Ascending aorta (tissue), 2 donors: Measurements from ENCODE around the gene TRRAP. TPM values are rescaled to one million over a fixed set of nuclear protein-coding genes. Genes with fewer than 3 reads are reported as not detected.

Experiments used
- DNase-seq, 2 donors: peaks; one replicate each; pipeline ENCODE4 v3.0.0-alpha.2; 2019; ENCODE audit warnings: low spot score in 2 of 2
- H3K27ac ChIP-seq, 2 donors: fragments of 200-600 bp; sonication (generic); one replicate each; pipeline ENCODE4 v1.5.1; 2016 to 2017; ENCODE audit warnings: mild to moderate bottlenecking in 1 of 2
- H3K27me3 ChIP-seq: fragments of 200-600 bp; sonication (generic); one replicate; pipeline ENCODE4 v1.5.1; 2017
- H3K36me3 ChIP-seq, 2 donors: fragments of 200-600 bp; sonication (generic); one replicate each; pipeline ENCODE4 v1.5.1; 2016
- H3K4me1 ChIP-seq, 2 donors: fragments of 200-600 bp; sonication (generic); one replicate each; pipeline ENCODE4 v1.5.1; 2016 to 2017; ENCODE audit warnings: mild to moderate bottlenecking in 1 of 2
- H3K4me3 ChIP-seq, 2 donors: fragments of 200-600 bp; sonication (generic); one replicate each; pipeline ENCODE4 v1.5.1; 2016 to 2017; ENCODE audit warnings: mild to moderate bottlenecking in 1 of 2
- H3K9me3 ChIP-seq, 2 donors: fragments of 200-600 bp; sonication (generic); one replicate each; pipeline ENCODE4 v1.5.1; 2016
- CTCF ChIP-seq, 3 experiments: fragments of 200-600 bp in 2 of 3; fragments of 450-650 bp in 1 of 3; sonication (generic) in 2 of 3; IDR thresholded peaks; one replicate each; pipeline ENCODE4 v1.5.1; 2016 to 2019; ENCODE audit warnings: antibody characterized with exemption in 3 of 3, mild to moderate bottlenecking in 1 of 3, moderate library complexity in 1 of 3
- intact Hi-C: fragments of 100-400 bp; cut with DNase I; formaldehyde crosslinking; loops from one replicate; pipeline ENCODE4 v1.15.1; 2023
- total RNA-seq: library from RNA; depleted of rRNA; stranded (reverse); fragments of >200 nt; gene quantifications from one replicate; pipeline ENCODE4 v1.1.0, GENCODE V29; 2016

Gene TRRAP
- total RNA-seq, 1 donor from 2014 or later = 23.4 TPM

DNA sequence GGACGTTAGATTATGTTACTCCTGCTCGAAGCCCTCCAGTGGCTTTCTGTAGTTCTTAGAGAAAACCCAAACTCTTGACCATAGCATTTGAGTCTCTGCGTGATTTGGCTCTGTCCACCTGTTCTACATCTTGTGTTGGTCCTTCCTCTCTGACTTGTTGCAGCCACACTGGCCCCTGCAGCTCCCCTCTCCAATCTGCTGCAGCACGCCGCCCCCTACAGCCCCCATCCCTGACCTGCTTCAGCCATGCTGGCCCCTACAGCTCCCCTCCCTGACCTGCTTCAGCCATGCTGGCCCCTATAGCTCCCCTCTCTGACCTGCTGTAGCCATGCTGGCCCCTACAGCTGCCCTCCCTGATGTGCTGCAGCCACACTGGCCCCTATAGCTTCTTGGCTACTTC is 29.2 kb downstream of the TRRAP start:
- no peak for DNase-seq
- TF ChIP-seq CTCF (IDR thresholded peaks at IDR 0.05) = no peak
- no peaks in the 10 kb centered on the region for H3K4me1 ChIP-seq
- no peaks in the 10 kb centered on the region for H3K27me3 ChIP-seq
- no peaks in the 10 kb centered on the region for H3K9me3 ChIP-seq
- H3K36me3 ChIP-seq = peaks cover 79 to 99% of the 10 kb centered on the region in 2 donors
- H3K27ac ChIP-seq = no peak overlapping the region
- intact Hi-C loops = no loop called here
- no peak overlapping the region for H3K4me3 ChIP-seq

DNA sequence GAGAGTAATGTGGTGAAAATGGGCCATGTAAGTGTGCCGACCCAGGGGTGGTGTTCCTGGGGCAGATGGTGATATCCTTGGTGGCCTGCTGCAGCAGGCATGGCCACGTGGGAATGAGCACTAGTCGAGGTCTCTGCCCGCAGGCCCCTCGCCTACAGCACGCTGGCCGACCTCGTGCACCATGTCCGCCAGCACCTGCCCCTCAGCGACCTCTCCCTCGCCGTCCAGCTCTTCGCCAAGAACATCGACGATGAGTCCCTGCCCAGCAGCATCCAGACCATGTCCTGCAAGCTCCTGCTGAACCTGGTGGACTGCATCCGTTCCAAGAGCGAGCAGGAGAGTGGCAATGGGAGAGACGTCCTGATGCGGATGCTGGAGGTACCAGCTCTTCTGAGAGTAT is 30.3 kb downstream of the TRRAP start:
- no peaks in the 10 kb centered on the region for H3K4me1 ChIP-seq
- no peak for DNase-seq
- no peaks in the 10 kb centered on the region for H3K27me3 ChIP-seq
- peaks cover 79 to 99% of the 10 kb centered on the region in 2 donors for H3K36me3 ChIP-seq
- H3K4me3 ChIP-seq = no peak overlapping the region
- no peaks in the 10 kb centered on the region for H3K9me3 ChIP-seq
- no peak for TF ChIP-seq CTCF (IDR thresholded peaks at IDR 0.05)
- no peak overlapping the region for H3K27ac ChIP-seq
- intact Hi-C loops = no loop called here

DNA sequence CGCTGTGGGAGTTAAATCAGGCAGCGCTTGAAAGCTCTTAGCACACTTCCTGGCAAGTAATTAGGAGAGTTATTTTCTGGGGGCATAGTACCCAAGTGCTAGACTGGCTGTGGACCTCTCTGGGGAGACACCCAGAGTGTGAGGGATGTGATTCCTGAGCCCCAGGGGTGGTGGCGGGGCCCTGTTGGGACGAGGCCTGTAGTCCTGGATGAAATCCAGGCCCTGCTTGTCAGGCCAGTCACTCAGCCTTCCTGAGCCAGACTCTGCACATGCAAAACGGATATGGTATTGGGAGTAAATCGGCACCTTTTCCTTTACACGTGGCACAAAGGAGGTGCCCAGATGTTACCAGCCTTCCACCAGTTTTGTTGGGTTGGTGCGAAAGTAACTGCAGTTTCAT is 31.2 kb downstream of the TRRAP start:
- H3K4me3 ChIP-seq = no peak overlapping the region

DNA sequence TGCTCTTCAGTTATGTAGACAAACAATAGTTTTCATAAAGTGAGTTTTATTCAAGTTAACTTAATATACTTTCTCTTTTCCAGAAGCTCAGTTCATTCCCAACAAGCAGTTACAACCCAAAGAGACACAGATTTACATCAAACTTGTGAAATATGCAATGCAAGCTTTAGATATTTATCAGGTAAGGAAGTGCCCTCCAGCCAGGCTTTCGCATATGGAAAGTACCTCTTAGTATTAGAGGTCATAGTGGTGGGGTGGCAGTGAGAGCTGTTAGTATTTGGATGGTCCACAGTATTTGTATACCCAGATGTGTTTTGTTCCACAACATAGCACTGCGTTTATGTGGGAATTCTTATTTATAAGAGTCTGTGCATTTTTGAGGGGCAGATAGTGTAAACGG is 32.1 kb downstream of the TRRAP start:
- H3K36me3 ChIP-seq = peaks cover 67 to 91% of the 10 kb centered on the region in 2 donors

More for the DNA sequence above, 31.2 kb downstream of the TRRAP start:
- TF ChIP-seq CTCF (IDR thresholded peaks at IDR 0.05) = no peak
- no peaks in the 10 kb centered on the region for H3K9me3 ChIP-seq
- H3K27me3 ChIP-seq = no peaks in the 10 kb centered on the region
- no peaks in the 10 kb centered on the region for H3K4me1 ChIP-seq
- H3K27ac ChIP-seq = no peak overlapping the region
- intact Hi-C loops = no loop called here
- peaks cover 71 to 95% of the 10 kb centered on the region in 2 donors for H3K36me3 ChIP-seq
- no peak for DNase-seq

DNA sequence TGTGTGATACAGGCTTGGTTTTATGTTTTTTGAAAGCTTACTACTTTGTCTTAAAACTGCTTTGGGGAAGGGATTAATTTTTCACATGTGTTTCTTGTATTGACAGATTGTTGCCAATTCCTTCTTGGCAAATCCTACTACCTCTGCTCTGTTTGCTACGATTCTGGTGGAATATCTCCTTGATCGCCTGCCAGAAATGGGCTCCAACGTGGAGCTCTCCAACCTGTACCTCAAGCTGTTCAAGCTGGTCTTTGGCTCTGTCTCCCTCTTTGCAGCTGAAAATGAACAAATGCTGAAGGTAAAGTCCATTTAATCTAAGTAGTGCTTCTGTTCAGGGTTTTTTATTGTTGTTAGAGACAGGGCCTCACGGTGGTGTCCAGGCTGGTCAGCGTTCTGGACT is 33.6 kb downstream of the TRRAP start:
- Histone ChIP-seq H3K4me1 (no peaks in the 10 kb centered on the region), H3K36me3 (peaks cover 67 to 91% of the 10 kb centered on the region in 2 donors), H3K27ac (no peak overlapping the region), H3K9me3 (no peaks in the 10 kb centered on the region), H3K27me3 (no peaks in the 10 kb centered on the region), H3K4me3 (no peak overlapping the region)
- no peak for TF ChIP-seq CTCF (IDR thresholded peaks at IDR 0.05)
- DNase-seq = no peak
- intact Hi-C loops = no loop called here

More for the DNA sequence above, 32.1 kb downstream of the TRRAP start:
- TF ChIP-seq CTCF (IDR thresholded peaks at IDR 0.05) = no peak
- no peaks in the 10 kb centered on the region for H3K4me1 ChIP-seq
- intact Hi-C loops = no loop called here
- no peak overlapping the region for H3K27ac ChIP-seq
- H3K4me3 ChIP-seq = no peak overlapping the region
- no peak for DNase-seq
- no peaks in the 10 kb centered on the region for H3K27me3 ChIP-seq
- H3K9me3 ChIP-seq = no peaks in the 10 kb centered on the region

- no peaks in the 10 kb centered on the region for H3K9me3 ChIP-seq
- DNase-seq = no peak
- H3K36me3 ChIP-seq = peaks cover 76 to 91% of the 10 kb centered on the region in 2 donors
- no peaks in the 10 kb centered on the region for H3K27me3 ChIP-seq
- H3K4me3 ChIP-seq = no peak overlapping the region
- no peak overlapping the region for H3K27ac ChIP-seq
- H3K4me1 ChIP-seq = no peaks in the 10 kb centered on the region
- intact Hi-C loops = no loop called here
- no peak for TF ChIP-seq CTCF (IDR thresholded peaks at IDR 0.05)
Measured at GRCh38 chr7:98913026-98913425, 34.7 kb downstream of the TRRAP start.
